ENCODE measurements around the gene NHLRC4. TPM values are rescaled to one million over a fixed set of nuclear protein-coding genes. Genes with fewer than 3 reads are reported as not detected.

The NHLRC4 gene
- total and polyA plus RNA-seq, 2 of the 13 experiments (the other 11 are each of a cell fraction or from before 2014, with no cell fraction given): 0.40 to 0.59 TPM

GRCh38 chr16:616733-617586 lies 50.2 kb downstream of the NHLRC4 start:
- BruUV-seq (replicated peaks): no TSS peak
- peak; percentile 35; the same call in 1 of the 3 replicates for ATAC-seq

More at GRCh38 chr16:616733-617586, 50.2 kb downstream of the NHLRC4 start:
- CTCF ChIA-PET (ENCODE audit: low intra/inter-chr PET ratio, low total read pairs): no interaction called here
- no peaks in the 10 kb centered on the region for H3K27me3 ChIP-seq (ENCODE audit: control insufficient read depth in 1 of 2, insufficient read depth in 2 of 2, low read length in 2 of 2)
- peaks cover 9% of the 10 kb centered on the region for H3K4me1 ChIP-seq (ENCODE audit: insufficient read depth, low read length)
- no peaks in the 10 kb centered on the region for H4K20me1 ChIP-seq (ENCODE audit: insufficient read depth, low read length)
- no peaks in the 10 kb centered on the region for H3K9me3 ChIP-seq (ENCODE audit: low read length)
- H3K79me2 ChIP-seq (ENCODE audit: insufficient read depth, low read length): no peaks in the 10 kb centered on the region
- peaks cover 1 to 9% of the 10 kb centered on the region in 2 experiments; a peak in 1 of 5 replicates for H3K36me3 ChIP-seq (replicated peaks in 1 of 2; ENCODE audit: control insufficient read depth in 1 of 2, insufficient read depth in 2 of 2, low read length in 2 of 2)
- 84% methylated on average over 26 of the region's 39 CpGs for WGBS (ENCODE audit: low lambda C conversion rate)
- FAIRE-seq (no peak), DNase-seq (ENCODE audit: low spot score) (no peak)
- intact Hi-C loops (cut with micrococcal nuclease; ENCODE audit: unreplicated experiment) (no loop called here), in situ Hi-C loops (cut with HindIII; ENCODE audit: extremely low pct_ligation_motif_present, low pct_unique_long_range_greater_than_20kb) (no loop called here)
- H3K27ac ChIP-seq (ENCODE audit: extremely low read length, insufficient read depth, low read length): no peak overlapping the region
- H3K4me2 ChIP-seq (ENCODE audit: low read depth, low read length): no peak overlapping the region
- TF ChIP-seq MBD4 (IDR thresholded peaks at IDR 0.05; ENCODE audit: borderline replicate concordance, low read length) (no peak), ZNF136 (CRISPR knock-in tag; IDR thresholded peaks at IDR 0.05; ENCODE audit: low read depth) (no peak), ATF2 (CRISPR knock-in tag; IDR thresholded peaks at IDR 0.05) (no peak), ZBTB38 (CRISPR knock-in tag; IDR thresholded peaks at IDR 0.05) (peak; percentile 23; the same call in 1 of the 2 replicates), REXO4 (CRISPR knock-in tag; IDR thresholded peaks at IDR 0.05; ENCODE audit: borderline replicate concordance) (no peak), RAD21 (CRISPR knock-in tag; IDR thresholded peaks at IDR 0.05) (no peak), ZNF512 (CRISPR knock-in tag; IDR thresholded peaks at IDR 0.05) (no peak), ZNF430 (CRISPR knock-in tag; IDR thresholded peaks at IDR 0.05) (no peak), MAX (IDR thresholded peaks at IDR 0.05) (no peak), FLYWCH1 (CRISPR knock-in tag; IDR thresholded peaks at IDR 0.05) (no peak)
- TF ChIP-seq, protein P1, sequence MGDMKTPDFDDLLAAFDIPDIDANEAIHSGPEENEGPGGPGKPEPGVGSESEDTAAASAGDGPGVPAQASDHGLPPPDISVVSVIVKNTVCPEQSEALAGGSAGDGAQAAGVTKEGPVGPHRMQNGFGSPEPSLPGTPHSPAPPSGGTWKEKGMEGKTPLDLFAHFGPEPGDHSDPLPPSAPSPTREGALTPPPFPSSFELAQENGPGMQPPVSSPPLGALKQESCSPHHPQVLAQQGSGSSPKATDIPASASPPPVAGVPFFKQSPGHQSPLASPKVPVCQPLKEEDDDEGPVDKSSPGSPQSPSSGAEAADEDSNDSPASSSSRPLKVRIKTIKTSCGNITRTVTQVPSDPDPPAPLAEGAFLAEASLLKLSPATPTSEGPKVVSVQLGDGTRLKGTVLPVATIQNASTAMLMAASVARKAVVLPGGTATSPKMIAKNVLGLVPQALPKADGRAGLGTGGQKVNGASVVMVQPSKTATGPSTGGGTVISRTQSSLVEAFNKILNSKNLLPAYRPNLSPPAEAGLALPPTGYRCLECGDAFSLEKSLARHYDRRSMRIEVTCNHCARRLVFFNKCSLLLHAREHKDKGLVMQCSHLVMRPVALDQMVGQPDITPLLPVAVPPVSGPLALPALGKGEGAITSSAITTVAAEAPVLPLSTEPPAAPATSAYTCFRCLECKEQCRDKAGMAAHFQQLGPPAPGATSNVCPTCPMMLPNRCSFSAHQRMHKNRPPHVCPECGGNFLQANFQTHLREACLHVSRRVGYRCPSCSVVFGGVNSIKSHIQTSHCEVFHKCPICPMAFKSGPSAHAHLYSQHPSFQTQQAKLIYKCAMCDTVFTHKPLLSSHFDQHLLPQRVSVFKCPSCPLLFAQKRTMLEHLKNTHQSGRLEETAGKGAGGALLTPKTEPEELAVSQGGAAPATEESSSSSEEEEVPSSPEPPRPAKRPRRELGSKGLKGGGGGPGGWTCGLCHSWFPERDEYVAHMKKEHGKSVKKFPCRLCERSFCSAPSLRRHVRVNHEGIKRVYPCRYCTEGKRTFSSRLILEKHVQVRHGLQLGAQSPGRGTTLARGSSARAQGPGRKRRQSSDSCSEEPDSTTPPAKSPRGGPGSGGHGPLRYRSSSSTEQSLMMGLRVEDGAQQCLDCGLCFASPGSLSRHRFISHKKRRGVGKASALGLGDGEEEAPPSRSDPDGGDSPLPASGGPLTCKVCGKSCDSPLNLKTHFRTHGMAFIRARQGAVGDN (CRISPR knock-in tag; IDR thresholded peaks at IDR 0.05): peak; percentile 20; the same call in 1 of the 2 replicates
- POLR2A ChIA-PET: no interaction called here
- no peak overlapping the region for H3K4me3 ChIP-seq (replicated peaks in 1 of 3; ENCODE audit: insufficient read depth in 1 of 3, low read depth in 2 of 3, low read length in 3 of 3)
- H3K9ac ChIP-seq (ENCODE audit: insufficient read depth, low read depth, low read length): no peak overlapping the region
- H2AFZ ChIP-seq (ENCODE audit: low read length): no peak overlapping the region
